ENCODE data around the gene SPEG.

DNA sequence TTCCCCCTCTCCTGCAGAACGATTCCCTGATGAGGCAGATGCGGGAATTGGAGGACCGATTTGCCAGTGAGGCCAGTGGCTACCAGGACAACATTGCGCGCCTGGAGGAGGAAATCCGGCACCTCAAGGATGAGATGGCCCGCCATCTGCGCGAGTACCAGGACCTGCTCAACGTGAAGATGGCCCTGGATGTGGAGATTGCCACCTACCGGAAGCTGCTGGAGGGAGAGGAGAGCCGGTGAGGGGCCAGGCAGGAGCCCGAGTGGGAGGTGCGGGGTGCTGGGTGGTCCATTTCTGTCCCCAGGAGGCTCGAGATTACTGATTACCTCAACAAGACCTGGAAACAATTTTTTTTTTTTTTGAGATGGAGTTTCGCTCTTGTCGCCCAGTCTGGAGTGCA, 13.3 kb upstream of the SPEG start:
- TF ChIP-seq POLR2A (IDR thresholded peaks at IDR 0.05): no peak
- TF ChIP-seq, protein P1, sequence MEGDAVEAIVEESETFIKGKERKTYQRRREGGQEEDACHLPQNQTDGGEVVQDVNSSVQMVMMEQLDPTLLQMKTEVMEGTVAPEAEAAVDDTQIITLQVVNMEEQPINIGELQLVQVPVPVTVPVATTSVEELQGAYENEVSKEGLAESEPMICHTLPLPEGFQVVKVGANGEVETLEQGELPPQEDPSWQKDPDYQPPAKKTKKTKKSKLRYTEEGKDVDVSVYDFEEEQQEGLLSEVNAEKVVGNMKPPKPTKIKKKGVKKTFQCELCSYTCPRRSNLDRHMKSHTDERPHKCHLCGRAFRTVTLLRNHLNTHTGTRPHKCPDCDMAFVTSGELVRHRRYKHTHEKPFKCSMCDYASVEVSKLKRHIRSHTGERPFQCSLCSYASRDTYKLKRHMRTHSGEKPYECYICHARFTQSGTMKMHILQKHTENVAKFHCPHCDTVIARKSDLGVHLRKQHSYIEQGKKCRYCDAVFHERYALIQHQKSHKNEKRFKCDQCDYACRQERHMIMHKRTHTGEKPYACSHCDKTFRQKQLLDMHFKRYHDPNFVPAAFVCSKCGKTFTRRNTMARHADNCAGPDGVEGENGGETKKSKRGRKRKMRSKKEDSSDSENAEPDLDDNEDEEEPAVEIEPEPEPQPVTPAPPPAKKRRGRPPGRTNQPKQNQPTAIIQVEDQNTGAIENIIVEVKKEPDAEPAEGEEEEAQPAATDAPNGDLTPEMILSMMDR (IDR thresholded peaks at IDR 0.05): no peak

Measured in body of pancreas (tissue), 4 donors.